Measurements from ENCODE around the gene RNF31.

Gene RNF31

GRCh38 chr14:24186831-24187538 lies 39.7 kb downstream of the RNF31 start:
- TF ChIP-seq CTCF (IDR thresholded peaks at IDR 0.05; ENCODE audit: control insufficient read depth, insufficient read depth, low read depth, low read length, missing control alignments): no peak
- no peak overlapping the region for H3K4me3 ChIP-seq (ENCODE audit: control insufficient read depth, low read depth, low read length)
- DNase-seq (ENCODE audit: low read depth): no peak

- no peak for DNase-seq (ENCODE audit: low read depth)
- H3K4me3 ChIP-seq (ENCODE audit: control insufficient read depth, low read depth, low read length): peak overlapping the region; percentile 59
These were observed 40.2 kb downstream of the RNF31 start for GRCh38 chr14:24187539-24187915.

GRCh38 chr14:24188251-24189058 lies 41.2 kb downstream of the RNF31 start, which contains the start of gene IPO4:
TSS of gene IPO4 (minus strand) at chr14:24188816. CDS start at chr14:24188787, 29 bp downstream.
- no peak for TF ChIP-seq CTCF (IDR thresholded peaks at IDR 0.05; ENCODE audit: control insufficient read depth, insufficient read depth, low read depth, low read length, missing control alignments)
- peak within 1 kb of the TSS; percentile 59 for H3K4me3 ChIP-seq (ENCODE audit: control insufficient read depth, low read depth, low read length)
- DNase-seq (ENCODE audit: low read depth): peak; percentile 94

More at GRCh38 chr14:24187539-24187915, 40.2 kb downstream of the RNF31 start:
- TF ChIP-seq CTCF (IDR thresholded peaks at IDR 0.05; ENCODE audit: control insufficient read depth, insufficient read depth, low read depth, low read length, missing control alignments): no peak

GRCh38 chr14:24189059-24189375 lies 41.7 kb downstream of the RNF31 start:
- H3K4me3 ChIP-seq (ENCODE audit: control insufficient read depth, low read depth, low read length): peak overlapping the region; percentile 59; the same call in 1 of the 2 replicates
- DNase-seq (ENCODE audit: low read depth): no peak
- no peak for TF ChIP-seq CTCF (IDR thresholded peaks at IDR 0.05; ENCODE audit: control insufficient read depth, insufficient read depth, low read depth, low read length, missing control alignments)

GRCh38 chr14:24189460-24189859 lies 42.2 kb downstream of the RNF31 start:
- TF ChIP-seq CTCF (IDR thresholded peaks at IDR 0.05; ENCODE audit: control insufficient read depth, insufficient read depth, low read depth, low read length, missing control alignments): no peak
- H3K4me3 ChIP-seq (ENCODE audit: control insufficient read depth, low read depth, low read length): no peak overlapping the region
- no peak for DNase-seq (ENCODE audit: low read depth)

- DNase-seq (ENCODE audit: low read depth): no peak
- no peak for TF ChIP-seq CTCF (IDR thresholded peaks at IDR 0.05; ENCODE audit: control insufficient read depth, insufficient read depth, low read depth, low read length, missing control alignments)
- no peak overlapping the region for H3K4me3 ChIP-seq (ENCODE audit: control insufficient read depth, low read depth, low read length)
These were observed 43.1 kb downstream of the RNF31 start for GRCh38 chr14:24190416-24190815.

Data from AG09309 (cell line).